ENCODE data around the gene PIWIL4. TPM values are rescaled to one million over a fixed set of nuclear protein-coding genes. Genes with fewer than 3 reads are reported as not detected.

Gene PIWIL4
- total RNA-seq, 2 experiments from 2014 or later = 0.29 to 0.90 TPM

GRCh38 chr11:94649964-94650623 lies 82.9 kb downstream of the PIWIL4 start:
- Mint-ChIP-seq H3K4me1 (ENCODE audit: low read depth) (no peaks in the 10 kb centered on the region), H3K36me3 (no peaks in the 10 kb centered on the region), H3K4me3 (no peak overlapping the region), H3K27ac (no peak overlapping the region), H3K27me3 (peaks cover 2% of the 10 kb centered on the region), H3K9me3 (no peaks in the 10 kb centered on the region)
- DNase-seq = no peak
- intact Hi-C loops (cut with micrococcal nuclease) = no loop called here
- ChIA-PET POLR2A (no interaction called here), CTCF (no interaction called here)

- no peak for DNase-seq
- intact Hi-C loops (cut with micrococcal nuclease) = no loop called here
- ChIA-PET POLR2A (no interaction called here), CTCF (no interaction called here)
- no peaks in the 10 kb centered on the region for H3K36me3 Mint-ChIP-seq
- no peak overlapping the region for H3K4me3 Mint-ChIP-seq
- no peaks in the 10 kb centered on the region for H3K4me1 Mint-ChIP-seq (ENCODE audit: low read depth)
- H3K27me3 Mint-ChIP-seq = peaks cover 2% of the 10 kb centered on the region
- no peak overlapping the region for H3K27ac Mint-ChIP-seq
- H3K9me3 Mint-ChIP-seq = no peaks in the 10 kb centered on the region
Measured at GRCh38 chr11:94650756-94651155, 83.6 kb downstream of the PIWIL4 start.

GRCh38 chr11:94652735-94653284 lies 85.6 kb downstream of the PIWIL4 start:
- POLR2A ChIA-PET = no interaction called here
- no peaks in the 10 kb centered on the region for H3K4me1 Mint-ChIP-seq (ENCODE audit: low read depth)
- intact Hi-C loops (cut with micrococcal nuclease) = no loop called here
- no peak overlapping the region for H3K4me3 Mint-ChIP-seq
- no peaks in the 10 kb centered on the region for H3K36me3 Mint-ChIP-seq
- peaks cover 3% of the 10 kb centered on the region for H3K27me3 Mint-ChIP-seq
- no peak overlapping the region for H3K27ac Mint-ChIP-seq
- CTCF ChIA-PET = no interaction called here
- DNase-seq = no peak
- H3K9me3 Mint-ChIP-seq = no peaks in the 10 kb centered on the region

- Mint-ChIP-seq H3K27ac (no peak overlapping the region), H3K4me1 (ENCODE audit: low read depth) (no peaks in the 10 kb centered on the region), H3K4me3 (no peak overlapping the region), H3K9me3 (no peaks in the 10 kb centered on the region), H3K36me3 (no peaks in the 10 kb centered on the region), H3K27me3 (peaks cover 3% of the 10 kb centered on the region)
- no peak for DNase-seq
- ChIA-PET POLR2A (no interaction called here), CTCF (no interaction called here)
- intact Hi-C loops (cut with micrococcal nuclease) = no loop called here
Measured at GRCh38 chr11:94653561-94653960, 86.4 kb downstream of the PIWIL4 start.

GRCh38 chr11:94654201-94654600 lies 87.0 kb downstream of the PIWIL4 start:
- no peaks in the 10 kb centered on the region for H3K9me3 Mint-ChIP-seq

GRCh38 chr11:94655291-94655690 lies 88.1 kb downstream of the PIWIL4 start:
- H3K36me3 Mint-ChIP-seq = no peaks in the 10 kb centered on the region
- CTCF ChIA-PET = interaction anchor here (0.8 kb wide), 1 partner anchor 33 kb away, joined by 3 read pairs; no protein-coding TSS in a partner anchor

More at GRCh38 chr11:94654201-94654600, 87.0 kb downstream of the PIWIL4 start:
- no peak overlapping the region for H3K4me3 Mint-ChIP-seq
- no peaks in the 10 kb centered on the region for H3K36me3 Mint-ChIP-seq
- POLR2A ChIA-PET = no interaction called here
- H3K4me1 Mint-ChIP-seq (ENCODE audit: low read depth) = no peaks in the 10 kb centered on the region
- intact Hi-C loops (cut with micrococcal nuclease) = no loop called here
- DNase-seq = no peak
- no peak overlapping the region for H3K27ac Mint-ChIP-seq
- CTCF ChIA-PET = no interaction called here
- H3K27me3 Mint-ChIP-seq = peaks cover 6% of the 10 kb centered on the region

GRCh38 chr11:94655956-94656355 lies 88.8 kb downstream of the PIWIL4 start:
- no peaks in the 10 kb centered on the region for H3K9me3 Mint-ChIP-seq

More at GRCh38 chr11:94655291-94655690, 88.1 kb downstream of the PIWIL4 start:
- Mint-ChIP-seq H3K4me1 (ENCODE audit: low read depth) (no peaks in the 10 kb centered on the region), H3K27me3 (peaks cover 6% of the 10 kb centered on the region), H3K4me3 (no peak overlapping the region), H3K27ac (no peak overlapping the region), H3K9me3 (no peaks in the 10 kb centered on the region)
- intact Hi-C loops (cut with micrococcal nuclease) = no loop called here
- no peak for DNase-seq
- POLR2A ChIA-PET = no interaction called here

GRCh38 chr11:94656968-94657367 lies 89.8 kb downstream of the PIWIL4 start:
- Mint-ChIP-seq H3K27me3 (peaks cover 15% of the 10 kb centered on the region), H3K9me3 (no peaks in the 10 kb centered on the region), H3K27ac (no peak overlapping the region), H3K4me1 (ENCODE audit: low read depth) (no peaks in the 10 kb centered on the region), H3K4me3 (no peak overlapping the region), H3K36me3 (no peaks in the 10 kb centered on the region)
- intact Hi-C loops (cut with micrococcal nuclease) = no loop called here
- CTCF ChIA-PET = no interaction called here
- no peak for DNase-seq
- POLR2A ChIA-PET = no interaction called here

More at GRCh38 chr11:94655956-94656355, 88.8 kb downstream of the PIWIL4 start:
- Mint-ChIP-seq H3K36me3 (no peaks in the 10 kb centered on the region), H3K27ac (no peak overlapping the region), H3K27me3 (peaks cover 9% of the 10 kb centered on the region), H3K4me1 (ENCODE audit: low read depth) (no peaks in the 10 kb centered on the region), H3K4me3 (no peak overlapping the region)
- POLR2A ChIA-PET = no interaction called here
- intact Hi-C loops (cut with micrococcal nuclease) = no loop called here
- no peak for DNase-seq
- CTCF ChIA-PET = no interaction called here

GRCh38 chr11:94657629-94658028 lies 90.5 kb downstream of the PIWIL4 start:
- CTCF ChIA-PET = no interaction called here
- Mint-ChIP-seq H3K36me3 (no peaks in the 10 kb centered on the region), H3K4me1 (ENCODE audit: low read depth) (no peaks in the 10 kb centered on the region), H3K4me3 (no peak overlapping the region), H3K9me3 (no peaks in the 10 kb centered on the region), H3K27me3 (peaks cover 13% of the 10 kb centered on the region), H3K27ac (no peak overlapping the region)
- POLR2A ChIA-PET = no interaction called here
- DNase-seq = no peak
- intact Hi-C loops (cut with micrococcal nuclease) = no loop called here

- Mint-ChIP-seq H3K4me1 (ENCODE audit: low read depth) (no peaks in the 10 kb centered on the region), H3K27ac (no peak overlapping the region), H3K36me3 (no peaks in the 10 kb centered on the region), H3K4me3 (no peak overlapping the region), H3K9me3 (no peaks in the 10 kb centered on the region), H3K27me3 (peaks cover 13% of the 10 kb centered on the region)
- POLR2A ChIA-PET = no interaction called here
- CTCF ChIA-PET = no interaction called here
- no peak for DNase-seq
- intact Hi-C loops (cut with micrococcal nuclease) = no loop called here
Measured at GRCh38 chr11:94658386-94658785, 91.2 kb downstream of the PIWIL4 start.

GRCh38 chr11:94658888-94659287 lies 91.7 kb downstream of the PIWIL4 start:
- ChIA-PET CTCF (no interaction called here), POLR2A (no interaction called here)
- no peak overlapping the region for H3K27ac Mint-ChIP-seq
- no peak for DNase-seq
- peaks cover 13% of the 10 kb centered on the region for H3K27me3 Mint-ChIP-seq
- no peaks in the 10 kb centered on the region for H3K4me1 Mint-ChIP-seq (ENCODE audit: low read depth)
- H3K36me3 Mint-ChIP-seq = no peaks in the 10 kb centered on the region
- intact Hi-C loops (cut with micrococcal nuclease) = no loop called here
- H3K4me3 Mint-ChIP-seq = no peak overlapping the region
- no peaks in the 10 kb centered on the region for H3K9me3 Mint-ChIP-seq

- intact Hi-C loops (cut with micrococcal nuclease) = no loop called here
- Mint-ChIP-seq H3K27ac (no peak overlapping the region), H3K36me3 (no peaks in the 10 kb centered on the region), H3K4me1 (ENCODE audit: low read depth) (no peaks in the 10 kb centered on the region), H3K9me3 (no peaks in the 10 kb centered on the region), H3K27me3 (peaks cover 13% of the 10 kb centered on the region), H3K4me3 (no peak overlapping the region)
- ChIA-PET CTCF (no interaction called here), POLR2A (no interaction called here)
- DNase-seq = no peak
Measured at GRCh38 chr11:94661444-94661843, 94.3 kb downstream of the PIWIL4 start.

GRCh38 chr11:94662065-94662779 lies 95.1 kb downstream of the PIWIL4 start:
- H3K36me3 Mint-ChIP-seq = no peaks in the 10 kb centered on the region
- H3K9me3 Mint-ChIP-seq = no peaks in the 10 kb centered on the region
- no peak for DNase-seq
- no peak overlapping the region for H3K4me3 Mint-ChIP-seq
- intact Hi-C loops (cut with micrococcal nuclease) = no loop called here
- no peaks in the 10 kb centered on the region for H3K4me1 Mint-ChIP-seq (ENCODE audit: low read depth)
- no peak overlapping the region for H3K27ac Mint-ChIP-seq
- ChIA-PET POLR2A (no interaction called here), CTCF (no interaction called here)
- peaks cover 12% of the 10 kb centered on the region for H3K27me3 Mint-ChIP-seq
